ENCODE data around the gene C12orf42. TPM values are rescaled to one million over a fixed set of nuclear protein-coding genes. Genes with fewer than 3 reads are reported as not detected.

C12orf42 gene
- total and polyA plus RNA-seq, 4 donors, result not detected

DNA sequence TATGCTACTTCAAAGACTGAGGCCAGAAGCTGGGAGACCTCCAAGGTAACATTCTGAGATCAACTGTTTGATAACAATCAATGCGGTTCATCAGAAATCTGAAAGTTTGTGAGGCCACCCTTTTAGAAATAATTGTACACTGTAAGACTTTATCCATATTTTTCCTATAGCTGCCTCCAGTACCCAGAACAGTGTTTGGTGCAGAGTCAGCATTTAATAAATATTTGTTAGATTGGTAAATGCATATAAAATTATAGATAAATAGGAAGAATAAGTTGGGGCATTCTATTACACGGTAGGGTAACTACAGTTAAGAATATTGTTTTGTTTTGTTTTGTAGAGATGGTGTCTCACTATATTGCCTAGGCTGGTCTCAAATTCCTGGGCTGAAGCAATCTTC lies 141.4 kb downstream of the C12orf42 start:
- Histone ChIP-seq H3K27ac (ENCODE audit: low read depth in 1 of 2, low read length in 2 of 2) (no peak overlapping the region), H3K27me3 (ENCODE audit: control insufficient read depth in 1 of 2, insufficient read depth in 2 of 2, low read length in 1 of 2) (no peaks in the 10 kb centered on the region), H3K4me1 (ENCODE audit: control insufficient read depth in 1 of 2, insufficient read depth in 2 of 2, low read length in 2 of 2) (no peaks in the 10 kb centered on the region), H3K36me3 (ENCODE audit: control insufficient read depth in 1 of 2, insufficient read depth in 2 of 2, low read length in 1 of 2) (no peaks in the 10 kb centered on the region), H3K9me3 (ENCODE audit: control insufficient read depth, low read length) (peaks cover 1% of the 10 kb centered on the region), H3K4me3 (ENCODE audit: low read length in 2 of 2) (no peak overlapping the region)
- 78 to 86% methylated on average over 2 of the region's 2 CpGs for WGBS, 2 donors
- intact Hi-C loops (cut with DNase I), result no loop called here
- ATAC-seq (ENCODE audit: low FRiP score) (no peak), DNase-seq (no peak)

DNA sequence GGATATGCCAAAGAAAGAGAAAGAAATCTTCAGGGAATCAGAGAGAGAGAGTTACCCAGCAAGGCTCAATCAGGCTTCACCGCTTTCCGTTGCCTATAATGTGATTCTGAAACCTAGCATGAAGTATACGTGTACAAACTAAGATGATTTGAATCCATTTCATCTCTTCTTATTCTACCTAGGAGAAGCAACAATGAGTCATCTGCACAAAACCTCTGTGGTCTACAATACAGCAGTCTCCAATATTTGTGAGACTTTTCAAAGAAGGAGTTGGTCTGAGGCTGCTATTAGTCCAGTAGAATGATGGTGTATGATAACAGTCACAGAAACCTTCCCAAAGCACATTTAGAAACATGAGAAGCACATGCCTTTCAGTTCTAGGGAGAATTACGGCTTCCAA lies 141.9 kb downstream of the C12orf42 start:
- 82 to 88% methylated on average over 4 of the region's 4 CpGs for WGBS, 2 donors

DNA sequence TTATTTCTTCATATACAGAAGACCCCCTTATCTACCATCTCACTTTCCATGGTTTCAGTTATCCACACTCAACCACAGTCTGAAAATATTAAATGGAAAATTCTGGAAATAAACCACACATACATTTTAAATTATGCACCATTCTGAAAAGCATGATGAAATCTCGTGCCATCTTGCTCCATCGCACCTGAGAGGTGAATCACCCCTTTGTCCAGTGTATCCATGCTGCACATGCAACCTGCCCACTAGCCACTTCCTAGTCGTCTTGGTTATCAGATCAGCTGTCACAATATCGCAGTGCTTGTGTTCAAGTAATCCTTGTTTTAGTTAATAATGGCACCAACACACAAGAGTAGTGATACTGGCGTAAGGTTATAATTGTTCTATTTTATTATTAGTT lies 145.7 kb downstream of the C12orf42 start:
- Histone ChIP-seq H3K9me3 (ENCODE audit: control insufficient read depth, low read length) (peaks cover 3% of the 10 kb centered on the region), H3K4me3 (ENCODE audit: low read length in 2 of 2) (no peak overlapping the region), H3K27me3 (ENCODE audit: control insufficient read depth in 1 of 2, insufficient read depth in 2 of 2, low read length in 1 of 2) (no peaks in the 10 kb centered on the region), H3K36me3 (ENCODE audit: control insufficient read depth in 1 of 2, insufficient read depth in 2 of 2, low read length in 1 of 2) (no peaks in the 10 kb centered on the region), H3K4me1 (ENCODE audit: control insufficient read depth in 1 of 2, insufficient read depth in 2 of 2, low read length in 2 of 2) (no peaks in the 10 kb centered on the region), H3K27ac (ENCODE audit: low read depth in 1 of 2, low read length in 2 of 2) (no peak overlapping the region)
- DNase-seq (no peak), ATAC-seq (ENCODE audit: low FRiP score) (no peak)
- WGBS, 2 donors, result 84 to 87% methylated on average over 5 of the region's 5 CpGs
- intact Hi-C loops (cut with DNase I), result no loop called here

More for the DNA sequence above, 141.9 kb downstream of the C12orf42 start:
- Histone ChIP-seq H3K9me3 (ENCODE audit: control insufficient read depth, low read length) (peaks cover 1% of the 10 kb centered on the region), H3K27me3 (ENCODE audit: control insufficient read depth in 1 of 2, insufficient read depth in 2 of 2, low read length in 1 of 2) (no peaks in the 10 kb centered on the region), H3K4me1 (ENCODE audit: control insufficient read depth in 1 of 2, insufficient read depth in 2 of 2, low read length in 2 of 2) (no peaks in the 10 kb centered on the region), H3K27ac (ENCODE audit: low read depth in 1 of 2, low read length in 2 of 2) (no peak overlapping the region), H3K36me3 (ENCODE audit: control insufficient read depth in 1 of 2, insufficient read depth in 2 of 2, low read length in 1 of 2) (no peaks in the 10 kb centered on the region), H3K4me3 (ENCODE audit: low read length in 2 of 2) (no peak overlapping the region)
- intact Hi-C loops (cut with DNase I), result no loop called here
- DNase-seq, result no peak
- ATAC-seq (ENCODE audit: low FRiP score), result no peak

DNA sequence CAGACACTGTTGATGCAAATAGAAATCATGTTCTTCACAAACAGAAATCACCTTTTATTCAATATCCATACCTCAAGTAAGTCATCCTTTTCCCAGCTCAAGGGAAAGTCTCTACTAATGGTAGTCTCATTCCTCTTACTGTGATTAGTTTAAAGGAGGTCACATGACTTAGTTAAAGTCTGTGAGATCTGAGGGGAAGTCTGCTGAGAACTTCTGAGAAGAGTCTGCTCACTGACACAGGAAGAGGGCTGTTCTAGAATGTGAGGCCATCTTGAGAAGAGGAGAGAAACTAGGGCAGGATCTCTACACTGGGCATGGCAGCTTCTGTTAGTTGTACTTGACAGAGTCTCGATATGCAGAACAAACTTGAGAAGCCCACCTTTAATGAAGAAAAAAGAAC lies 146.8 kb downstream of the C12orf42 start:
- Histone ChIP-seq H3K4me3 (ENCODE audit: low read length in 2 of 2) (no peak overlapping the region), H3K27me3 (ENCODE audit: control insufficient read depth in 1 of 2, insufficient read depth in 2 of 2, low read length in 1 of 2) (no peaks in the 10 kb centered on the region), H3K4me1 (ENCODE audit: control insufficient read depth in 1 of 2, insufficient read depth in 2 of 2, low read length in 2 of 2) (no peaks in the 10 kb centered on the region), H3K27ac (ENCODE audit: low read depth in 1 of 2, low read length in 2 of 2) (no peak overlapping the region), H3K36me3 (ENCODE audit: control insufficient read depth in 1 of 2, insufficient read depth in 2 of 2, low read length in 1 of 2) (no peaks in the 10 kb centered on the region), H3K9me3 (ENCODE audit: control insufficient read depth, low read length) (peaks cover 2% of the 10 kb centered on the region)
- ATAC-seq (ENCODE audit: low FRiP score), result no peak
- intact Hi-C loops (cut with DNase I), result no loop called here
- WGBS, 2 donors, result 65 to 80% methylated on average over 1 of the region's 1 CpG
- no peak for DNase-seq

DNA sequence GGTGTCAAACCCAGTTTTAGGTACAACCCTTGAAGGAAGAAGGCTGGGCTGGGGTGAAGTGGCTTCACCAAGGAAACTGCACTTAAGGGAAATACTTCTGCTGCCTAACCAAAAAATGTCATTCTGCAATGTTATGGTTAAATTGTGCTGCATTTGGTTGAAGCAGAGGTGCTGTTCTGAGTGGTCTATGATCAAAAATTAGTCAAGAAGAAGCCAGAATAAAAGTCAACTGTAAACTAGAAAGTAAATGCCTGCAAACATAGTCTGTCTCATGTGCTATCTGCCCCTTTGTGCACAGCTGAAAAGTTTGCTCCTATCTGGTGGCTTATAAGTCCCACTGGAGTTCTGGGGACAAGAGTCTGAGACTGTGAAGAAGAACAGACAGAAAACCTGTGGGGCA lies 158.8 kb downstream of the C12orf42 start:
- intact Hi-C loops (cut with DNase I), result no loop called here
- Histone ChIP-seq H3K9me3 (ENCODE audit: control insufficient read depth, low read length) (no peaks in the 10 kb centered on the region), H3K4me1 (ENCODE audit: control insufficient read depth in 1 of 2, insufficient read depth in 2 of 2, low read length in 2 of 2) (no peaks in the 10 kb centered on the region), H3K4me3 (ENCODE audit: low read length in 2 of 2) (no peak overlapping the region), H3K36me3 (ENCODE audit: control insufficient read depth in 1 of 2, insufficient read depth in 2 of 2, low read length in 1 of 2) (no peaks in the 10 kb centered on the region), H3K27ac (ENCODE audit: low read depth in 1 of 2, low read length in 2 of 2) (no peak overlapping the region), H3K27me3 (ENCODE audit: control insufficient read depth in 1 of 2, insufficient read depth in 2 of 2, low read length in 1 of 2) (peaks cover 0 to 3% of the 10 kb centered on the region in 2 donors)
- ATAC-seq (ENCODE audit: low FRiP score) (no peak), DNase-seq (no peak)

DNA sequence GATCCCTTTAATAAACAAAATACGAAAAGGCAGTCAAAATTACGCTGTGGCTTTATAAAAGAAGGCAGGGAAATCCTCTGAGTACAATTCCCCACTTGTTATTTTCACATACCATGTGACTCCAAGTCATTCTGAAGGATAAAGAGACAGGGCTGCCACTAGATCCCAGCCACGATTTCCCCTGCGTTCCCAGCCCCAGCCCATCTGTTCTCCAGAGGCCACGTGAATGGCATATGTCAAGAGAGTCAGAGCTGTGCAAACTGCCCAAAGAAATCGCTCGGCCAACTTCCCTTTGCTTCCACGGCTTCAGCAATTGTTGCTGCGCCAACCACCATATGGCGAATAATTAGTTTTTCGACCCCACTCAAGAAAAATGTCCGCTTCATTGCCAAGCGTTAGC lies 161.3 kb downstream of the C12orf42 start:
- H3K9me3 ChIP-seq (ENCODE audit: control insufficient read depth, low read length), result no peaks in the 10 kb centered on the region
- no peaks in the 10 kb centered on the region for H3K4me1 ChIP-seq (ENCODE audit: control insufficient read depth in 1 of 2, insufficient read depth in 2 of 2, low read length in 2 of 2)
- H3K4me3 ChIP-seq (ENCODE audit: low read length in 2 of 2), result no peak overlapping the region
- DNase-seq (no peak), ATAC-seq (ENCODE audit: low FRiP score) (no peak)
- H3K36me3 ChIP-seq (ENCODE audit: control insufficient read depth in 1 of 2, insufficient read depth in 2 of 2, low read length in 1 of 2), result no peaks in the 10 kb centered on the region
- 70 to 71% methylated on average over 13 of the region's 13 CpGs for WGBS, 2 donors
- peaks cover 0 to 3% of the 10 kb centered on the region in 2 donors for H3K27me3 ChIP-seq (ENCODE audit: control insufficient read depth in 1 of 2, insufficient read depth in 2 of 2, low read length in 1 of 2)
- intact Hi-C loops (cut with DNase I), result no loop called here
- no peak overlapping the region for H3K27ac ChIP-seq (ENCODE audit: low read depth in 1 of 2, low read length in 2 of 2)

DNA sequence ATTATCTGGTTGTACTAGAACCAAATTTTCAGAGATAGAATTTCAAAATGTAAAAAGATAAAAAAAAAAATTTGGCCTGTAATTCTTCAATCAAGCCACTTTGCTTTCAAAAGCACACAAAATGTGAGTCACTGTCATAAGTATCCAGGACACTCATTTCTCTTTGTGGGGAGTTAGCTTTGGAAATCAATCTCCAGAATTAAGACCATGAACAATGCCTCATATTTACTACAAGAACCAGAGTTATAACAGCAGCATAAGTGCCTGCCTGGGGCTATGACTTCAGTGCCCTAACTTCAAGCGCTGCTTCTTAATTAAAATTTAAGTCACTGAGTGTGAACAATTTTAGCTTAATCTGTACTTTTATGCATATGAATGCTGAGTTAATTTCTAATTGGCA lies 162.1 kb downstream of the C12orf42 start:
- no peak for DNase-seq
- ATAC-seq (ENCODE audit: low FRiP score), result no peak
- WGBS, 2 donors, result 85 to 91% methylated on average over 1 of the region's 1 CpG
- intact Hi-C loops (cut with DNase I), result no loop called here
- Histone ChIP-seq H3K4me1 (ENCODE audit: control insufficient read depth in 1 of 2, insufficient read depth in 2 of 2, low read length in 2 of 2) (no peaks in the 10 kb centered on the region), H3K4me3 (ENCODE audit: low read length in 2 of 2) (no peak overlapping the region), H3K36me3 (ENCODE audit: control insufficient read depth in 1 of 2, insufficient read depth in 2 of 2, low read length in 1 of 2) (no peaks in the 10 kb centered on the region), H3K27ac (ENCODE audit: low read depth in 1 of 2, low read length in 2 of 2) (no peak overlapping the region), H3K9me3 (ENCODE audit: control insufficient read depth, low read length) (peaks cover 1% of the 10 kb centered on the region), H3K27me3 (ENCODE audit: control insufficient read depth in 1 of 2, insufficient read depth in 2 of 2, low read length in 1 of 2) (peaks cover 0 to 3% of the 10 kb centered on the region in 2 donors)

DNA sequence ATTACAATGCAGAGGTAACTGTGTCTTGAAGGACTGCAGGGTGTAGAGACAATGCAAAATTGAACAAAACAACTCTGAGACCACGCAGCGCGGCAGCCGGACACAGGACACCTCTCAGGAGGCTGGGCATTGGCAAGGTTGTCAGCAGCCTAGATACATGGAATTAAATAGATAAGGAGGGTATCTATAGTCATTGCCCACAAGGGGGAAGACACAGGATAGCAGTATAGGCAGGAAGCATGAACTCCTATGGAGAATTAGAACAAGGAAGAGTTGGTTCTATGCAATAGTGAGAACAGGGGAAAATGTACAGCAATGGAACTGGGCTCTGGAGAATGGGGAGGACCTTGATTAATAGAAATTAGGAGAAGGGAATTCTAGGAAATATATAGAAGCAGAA lies 164.1 kb downstream of the C12orf42 start:
- 94 to 100% methylated on average over 4 of the region's 4 CpGs for WGBS, 2 donors
- Histone ChIP-seq H3K27ac (ENCODE audit: low read depth in 1 of 2, low read length in 2 of 2) (no peak overlapping the region), H3K36me3 (ENCODE audit: control insufficient read depth in 1 of 2, insufficient read depth in 2 of 2, low read length in 1 of 2) (no peaks in the 10 kb centered on the region), H3K9me3 (ENCODE audit: control insufficient read depth, low read length) (peaks cover 1% of the 10 kb centered on the region), H3K27me3 (ENCODE audit: control insufficient read depth in 1 of 2, insufficient read depth in 2 of 2, low read length in 1 of 2) (peaks cover 0 to 3% of the 10 kb centered on the region in 2 donors), H3K4me3 (ENCODE audit: low read length in 2 of 2) (no peak overlapping the region), H3K4me1 (ENCODE audit: control insufficient read depth in 1 of 2, insufficient read depth in 2 of 2, low read length in 2 of 2) (no peaks in the 10 kb centered on the region)
- intact Hi-C loops (cut with DNase I), result no loop called here
- no peak for DNase-seq
- no peak for ATAC-seq (ENCODE audit: low FRiP score)

DNA sequence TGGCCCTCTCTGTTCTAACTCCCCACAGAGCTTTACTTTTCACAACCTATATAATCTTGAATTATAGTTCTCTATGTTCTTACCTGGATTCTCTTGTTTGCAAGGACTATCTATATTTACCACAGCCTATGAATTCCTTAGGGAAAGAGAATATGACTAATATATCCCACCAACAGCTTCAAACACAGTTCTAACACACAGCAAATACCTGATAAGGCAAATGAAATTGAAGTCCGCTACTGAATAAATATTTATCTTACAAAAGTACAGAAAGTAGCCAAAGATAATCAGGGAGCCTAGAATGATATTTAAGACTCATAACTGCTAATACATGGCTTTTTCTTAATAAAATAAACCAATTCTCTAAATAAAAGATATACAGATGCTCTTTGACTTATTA lies 165.1 kb downstream of the C12orf42 start:
- 45 to 47% methylated on average over 1 of the region's 1 CpG for WGBS, 2 donors

More for the DNA sequence above, 165.1 kb downstream of the C12orf42 start:
- intact Hi-C loops (cut with DNase I), result no loop called here
- ATAC-seq (ENCODE audit: low FRiP score) (no peak), DNase-seq (no peak)
- H3K27me3 ChIP-seq (ENCODE audit: control insufficient read depth in 1 of 2, insufficient read depth in 2 of 2, low read length in 1 of 2), result peaks cover 0 to 3% of the 10 kb centered on the region in 2 donors
- no peak overlapping the region for H3K4me3 ChIP-seq (ENCODE audit: low read length in 2 of 2)
- H3K9me3 ChIP-seq (ENCODE audit: control insufficient read depth, low read length), result peaks cover 1% of the 10 kb centered on the region
- no peaks in the 10 kb centered on the region for H3K4me1 ChIP-seq (ENCODE audit: control insufficient read depth in 1 of 2, insufficient read depth in 2 of 2, low read length in 2 of 2)
- no peaks in the 10 kb centered on the region for H3K36me3 ChIP-seq (ENCODE audit: control insufficient read depth in 1 of 2, insufficient read depth in 2 of 2, low read length in 1 of 2)
- H3K27ac ChIP-seq (ENCODE audit: low read depth in 1 of 2, low read length in 2 of 2), result no peak overlapping the region
